ENCODE measurements around the gene NDRG2. TPM values are rescaled to one million over a fixed set of nuclear protein-coding genes. Genes with fewer than 3 reads are reported as not detected.

The NDRG2 gene
- 100 to 1,000 TPM; 131 to 252 TPM for polyA plus RNA-seq

GRCh38 chr14:21024585-21025370, at the start of gene NDRG2:
NDRG2 (minus strand) TSS chr14:21025061; CDS start chr14:21023315, 1,746 bp downstream.
- Histone ChIP-seq H3K4me3 (ENCODE audit: low read depth in 1 of 2, low read length in 2 of 2) (peak within 1 kb of the TSS; percentile 61 to 91), H3K27me3 (ENCODE audit: control insufficient read depth in 1 of 2, insufficient read depth in 2 of 2, low read length in 2 of 2) (no peaks in the 10 kb centered on the region), H3K27ac (ENCODE audit: low read depth in 2 of 2, low read length in 1 of 2) (peak within 1 kb of the TSS; percentile 81 to 89), H3K36me3 (ENCODE audit: control insufficient read depth in 2 of 2, insufficient read depth in 2 of 2, low read length in 1 of 2) (peaks cover 4 to 10% of the 10 kb centered on the region in 2 donors), H3K4me1 (ENCODE audit: control insufficient read depth in 2 of 2, insufficient read depth in 2 of 2, low read length in 1 of 2) (peaks cover 0 to 8% of the 10 kb centered on the region in 2 donors), H3K9me3 (ENCODE audit: control insufficient read depth in 2 of 2, insufficient read depth in 1 of 2, low read depth in 1 of 2, low read length in 1 of 2) (no peaks in the 10 kb centered on the region)
- WGBS, 2 donors = 1% methylated on average over 65 to 72 of the region's 72 CpGs

- peaks cover 0 to 3% of the 10 kb centered on the region in 2 donors for H3K27me3 ChIP-seq (ENCODE audit: control insufficient read depth in 1 of 2, insufficient read depth in 2 of 2, low read length in 2 of 2)
- no peak overlapping the region for H3K27ac ChIP-seq (ENCODE audit: low read depth in 2 of 2, low read length in 1 of 2)
- 82 to 87% methylated on average over 9 of the region's 9 CpGs for WGBS, 2 donors
- no peaks in the 10 kb centered on the region for H3K9me3 ChIP-seq (ENCODE audit: control insufficient read depth in 2 of 2, insufficient read depth in 1 of 2, low read depth in 1 of 2, low read length in 1 of 2)
- peaks cover 0 to 6% of the 10 kb centered on the region in 2 donors for H3K4me1 ChIP-seq (ENCODE audit: control insufficient read depth in 2 of 2, insufficient read depth in 2 of 2, low read length in 1 of 2)
- no peaks in the 10 kb centered on the region for H3K36me3 ChIP-seq (ENCODE audit: control insufficient read depth in 2 of 2, insufficient read depth in 2 of 2, low read length in 1 of 2)
- H3K4me3 ChIP-seq (ENCODE audit: low read depth in 1 of 2, low read length in 2 of 2) = no peak overlapping the region
These were observed 49.1 kb upstream of the NDRG2 start for GRCh38 chr14:21073921-21074320.

- Histone ChIP-seq H3K36me3 (ENCODE audit: control insufficient read depth in 2 of 2, insufficient read depth in 2 of 2, low read length in 1 of 2) (no peaks in the 10 kb centered on the region), H3K27me3 (ENCODE audit: control insufficient read depth in 1 of 2, insufficient read depth in 2 of 2, low read length in 2 of 2) (peaks cover 0 to 3% of the 10 kb centered on the region in 2 donors), H3K4me1 (ENCODE audit: control insufficient read depth in 2 of 2, insufficient read depth in 2 of 2, low read length in 1 of 2) (peaks cover 0 to 6% of the 10 kb centered on the region in 2 donors), H3K4me3 (ENCODE audit: low read depth in 1 of 2, low read length in 2 of 2) (no peak overlapping the region), H3K9me3 (ENCODE audit: control insufficient read depth in 2 of 2, insufficient read depth in 1 of 2, low read depth in 1 of 2, low read length in 1 of 2) (no peaks in the 10 kb centered on the region), H3K27ac (ENCODE audit: low read depth in 2 of 2, low read length in 1 of 2) (peak overlapping the region in 1 of 2 donors; percentile 54)
- WGBS, 2 donors = 76 to 88% methylated on average over 9 of the region's 9 CpGs
These were observed 48.0 kb upstream of the NDRG2 start for GRCh38 chr14:21072781-21073339.

GRCh38 chr14:21072031-21072473, 47.2 kb upstream of the NDRG2 start:
- peaks cover 0 to 6% of the 10 kb centered on the region in 2 donors for H3K4me1 ChIP-seq (ENCODE audit: control insufficient read depth in 2 of 2, insufficient read depth in 2 of 2, low read length in 1 of 2)
- WGBS, 2 donors = 43 to 54% methylated on average over 4 of the region's 4 CpGs
- no peaks in the 10 kb centered on the region for H3K36me3 ChIP-seq (ENCODE audit: control insufficient read depth in 2 of 2, insufficient read depth in 2 of 2, low read length in 1 of 2)
- H3K4me3 ChIP-seq (ENCODE audit: low read depth in 1 of 2, low read length in 2 of 2) = no peak overlapping the region
- H3K9me3 ChIP-seq (ENCODE audit: control insufficient read depth in 2 of 2, insufficient read depth in 1 of 2, low read depth in 1 of 2, low read length in 1 of 2) = no peaks in the 10 kb centered on the region
- peaks cover 0 to 3% of the 10 kb centered on the region in 2 donors for H3K27me3 ChIP-seq (ENCODE audit: control insufficient read depth in 1 of 2, insufficient read depth in 2 of 2, low read length in 2 of 2)
- peak overlapping the region in 1 of 2 donors; percentile 78 for H3K27ac ChIP-seq (ENCODE audit: low read depth in 2 of 2, low read length in 1 of 2)

GRCh38 chr14:21071225-21072030, 46.6 kb upstream of the NDRG2 start:
- Histone ChIP-seq H3K4me3 (ENCODE audit: low read depth in 1 of 2, low read length in 2 of 2) (peak overlapping the region; percentile 52 to 60), H3K27me3 (ENCODE audit: control insufficient read depth in 1 of 2, insufficient read depth in 2 of 2, low read length in 2 of 2) (peaks cover 0 to 3% of the 10 kb centered on the region in 2 donors), H3K4me1 (ENCODE audit: control insufficient read depth in 2 of 2, insufficient read depth in 2 of 2, low read length in 1 of 2) (peaks cover 0 to 6% of the 10 kb centered on the region in 2 donors), H3K27ac (ENCODE audit: low read depth in 2 of 2, low read length in 1 of 2) (peak overlapping the region; percentile 73 to 78), H3K9me3 (ENCODE audit: control insufficient read depth in 2 of 2, insufficient read depth in 1 of 2, low read depth in 1 of 2, low read length in 1 of 2) (no peaks in the 10 kb centered on the region), H3K36me3 (ENCODE audit: control insufficient read depth in 2 of 2, insufficient read depth in 2 of 2, low read length in 1 of 2) (no peaks in the 10 kb centered on the region)
- 1 to 2% methylated on average over 30 to 37 of the region's 37 CpGs for WGBS, 2 donors

GRCh38 chr14:21070610-21071224, 45.9 kb upstream of the NDRG2 start:
- Histone ChIP-seq H3K36me3 (ENCODE audit: control insufficient read depth in 2 of 2, insufficient read depth in 2 of 2, low read length in 1 of 2) (no peaks in the 10 kb centered on the region), H3K4me3 (ENCODE audit: low read depth in 1 of 2, low read length in 2 of 2) (peak overlapping the region; percentile 52 to 60), H3K27ac (ENCODE audit: low read depth in 2 of 2, low read length in 1 of 2) (peak overlapping the region; percentile 73 to 78), H3K4me1 (ENCODE audit: control insufficient read depth in 2 of 2, insufficient read depth in 2 of 2, low read length in 1 of 2) (peaks cover 0 to 6% of the 10 kb centered on the region in 2 donors), H3K9me3 (ENCODE audit: control insufficient read depth in 2 of 2, insufficient read depth in 1 of 2, low read depth in 1 of 2, low read length in 1 of 2) (no peaks in the 10 kb centered on the region), H3K27me3 (ENCODE audit: control insufficient read depth in 1 of 2, insufficient read depth in 2 of 2, low read length in 2 of 2) (peaks cover 0 to 3% of the 10 kb centered on the region in 2 donors)
- 1% methylated on average over 23 of the region's 23 CpGs for WGBS, 2 donors

GRCh38 chr14:21070083-21070609, 45.3 kb upstream of the NDRG2 start, which contains the start of gene ARHGEF40:
ARHGEF40 (plus strand) TSS chr14:21070304; CDS start chr14:21070397, 93 bp downstream.
- H3K27ac ChIP-seq (ENCODE audit: low read depth in 2 of 2, low read length in 1 of 2) = peak within 1 kb of the TSS; percentile 73 to 78
- 0 to 1% methylated on average over 35 to 63 of the region's 63 CpGs for WGBS, 2 donors

GRCh38 chr14:21069388-21070082, 44.7 kb upstream of the NDRG2 start:
- H3K4me1 ChIP-seq (ENCODE audit: control insufficient read depth in 2 of 2, insufficient read depth in 2 of 2, low read length in 1 of 2) = peaks cover 0 to 6% of the 10 kb centered on the region in 2 donors
- H3K36me3 ChIP-seq (ENCODE audit: control insufficient read depth in 2 of 2, insufficient read depth in 2 of 2, low read length in 1 of 2) = no peaks in the 10 kb centered on the region
- peak overlapping the region; percentile 40 to 73 for H3K27ac ChIP-seq (ENCODE audit: low read depth in 2 of 2, low read length in 1 of 2)
- WGBS, 2 donors = 2 to 3% methylated on average over 39 to 40 of the region's 40 CpGs
- peaks cover 0 to 3% of the 10 kb centered on the region in 2 donors for H3K27me3 ChIP-seq (ENCODE audit: control insufficient read depth in 1 of 2, insufficient read depth in 2 of 2, low read length in 2 of 2)
- H3K4me3 ChIP-seq (ENCODE audit: low read depth in 1 of 2, low read length in 2 of 2) = peak overlapping the region; percentile 49 to 52
- no peaks in the 10 kb centered on the region for H3K9me3 ChIP-seq (ENCODE audit: control insufficient read depth in 2 of 2, insufficient read depth in 1 of 2, low read depth in 1 of 2, low read length in 1 of 2)

More at GRCh38 chr14:21070083-21070609, 45.3 kb upstream of the NDRG2 start, which contains the start of gene ARHGEF40:
- Histone ChIP-seq H3K9me3 (ENCODE audit: control insufficient read depth in 2 of 2, insufficient read depth in 1 of 2, low read depth in 1 of 2, low read length in 1 of 2) (no peaks in the 10 kb centered on the region), H3K36me3 (ENCODE audit: control insufficient read depth in 2 of 2, insufficient read depth in 2 of 2, low read length in 1 of 2) (no peaks in the 10 kb centered on the region), H3K4me1 (ENCODE audit: control insufficient read depth in 2 of 2, insufficient read depth in 2 of 2, low read length in 1 of 2) (peaks cover 0 to 6% of the 10 kb centered on the region in 2 donors), H3K27me3 (ENCODE audit: control insufficient read depth in 1 of 2, insufficient read depth in 2 of 2, low read length in 2 of 2) (peaks cover 0 to 3% of the 10 kb centered on the region in 2 donors), H3K4me3 (ENCODE audit: low read depth in 1 of 2, low read length in 2 of 2) (peak within 1 kb of the TSS; percentile 52 to 60)

Measured in esophagus (tissue), 2 donors.